DMS114 treated with DMSO at 0.1 percent for 48 hours (cell line): ENCODE measurements around the gene PPP2R3A.
"Not testable (repeated sequence)": the region's sequence is repeated elsewhere in the genome, so short reads cannot be mapped to it uniquely, and the experiment has no call there.

ENCODE experiments used
- DNase-seq: peaks from one replicate; lab custom pipeline; 2025; ENCODE audit not compliant: unreplicated experiment; lab: John Stamatoyannopoulos, UW

Gene PPP2R3A

DNA sequence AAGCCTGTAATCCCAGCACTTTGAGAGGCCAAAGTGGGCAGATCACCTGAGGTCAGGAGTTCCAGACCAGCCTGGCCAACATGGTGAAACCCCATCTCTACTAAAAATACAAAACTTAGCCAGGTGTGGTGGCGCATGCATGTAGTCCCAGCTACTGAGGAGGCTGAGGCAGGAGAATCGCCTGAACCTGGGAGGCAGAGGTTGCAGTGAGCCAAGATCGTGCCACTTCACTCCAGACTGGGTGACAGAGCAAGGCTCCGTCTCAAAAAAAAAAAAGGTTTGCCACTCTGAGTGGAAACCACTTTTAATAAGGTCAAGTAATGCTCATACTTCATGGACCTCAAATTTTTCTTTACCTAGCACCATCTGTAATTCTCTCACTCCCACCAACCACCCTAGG is 178.9 kb downstream of the PPP2R3A start:
- DNase-seq: not testable (repeated sequence)

DNA sequence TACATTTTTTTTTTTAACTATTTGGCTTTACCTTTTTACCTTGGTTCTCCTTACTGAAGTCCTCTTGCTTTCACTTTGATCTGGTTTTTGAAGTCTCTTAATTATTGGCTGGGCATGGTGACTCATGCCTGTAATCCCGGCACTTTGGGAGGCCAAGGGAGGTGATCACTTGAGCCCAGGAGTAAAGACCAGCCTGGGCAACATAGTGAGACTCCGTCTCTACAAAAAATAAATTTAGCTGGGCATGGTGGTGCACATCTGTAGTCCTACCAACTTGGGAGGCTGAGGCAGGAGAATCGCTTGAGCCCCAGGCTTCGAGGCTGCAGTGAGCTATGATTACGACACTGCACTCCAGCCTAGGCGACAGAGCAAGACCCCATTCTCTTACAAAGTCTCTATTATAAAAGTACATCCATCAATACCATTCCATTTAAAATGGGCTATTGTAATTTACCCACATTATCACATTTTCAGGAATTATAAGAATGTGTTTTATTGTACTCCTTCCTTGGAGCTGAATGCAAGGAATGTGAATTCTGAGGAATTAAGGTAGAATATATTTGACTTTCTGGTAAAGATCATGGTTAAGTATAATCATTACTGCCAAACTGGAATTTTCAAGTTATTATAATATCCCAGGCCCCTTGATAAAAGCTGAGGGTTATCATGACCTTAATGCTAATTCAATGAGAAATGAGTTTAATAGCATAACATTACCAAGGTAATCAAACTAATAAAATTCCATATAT is 181.6 kb downstream of the PPP2R3A start:
- no peak for DNase-seq

GRCh38 chr3:136149667-136150066 is 184.1 kb downstream of the PPP2R3A start:
- DNase-seq: no peak

DNA sequence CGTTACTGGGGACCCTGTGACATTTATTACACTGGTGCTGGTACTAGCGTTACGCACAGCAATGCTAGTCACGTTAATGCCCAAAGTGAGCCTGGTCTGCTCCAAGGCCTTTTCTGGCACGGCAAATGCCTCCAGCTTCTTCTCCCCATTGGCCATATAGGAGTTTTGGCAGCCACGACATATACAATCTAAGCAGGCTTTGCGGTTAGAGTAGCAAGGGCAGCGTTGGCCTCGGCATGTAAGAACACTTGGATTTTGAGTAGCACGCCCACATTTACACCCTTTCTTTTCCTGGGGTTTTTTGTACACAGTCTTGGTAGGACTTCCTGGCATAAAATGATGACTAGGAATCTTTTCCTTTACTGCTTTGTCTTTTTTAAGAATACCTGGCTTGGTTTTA is 185.7 kb downstream of the PPP2R3A start:
- DNase-seq: no peak

DNA sequence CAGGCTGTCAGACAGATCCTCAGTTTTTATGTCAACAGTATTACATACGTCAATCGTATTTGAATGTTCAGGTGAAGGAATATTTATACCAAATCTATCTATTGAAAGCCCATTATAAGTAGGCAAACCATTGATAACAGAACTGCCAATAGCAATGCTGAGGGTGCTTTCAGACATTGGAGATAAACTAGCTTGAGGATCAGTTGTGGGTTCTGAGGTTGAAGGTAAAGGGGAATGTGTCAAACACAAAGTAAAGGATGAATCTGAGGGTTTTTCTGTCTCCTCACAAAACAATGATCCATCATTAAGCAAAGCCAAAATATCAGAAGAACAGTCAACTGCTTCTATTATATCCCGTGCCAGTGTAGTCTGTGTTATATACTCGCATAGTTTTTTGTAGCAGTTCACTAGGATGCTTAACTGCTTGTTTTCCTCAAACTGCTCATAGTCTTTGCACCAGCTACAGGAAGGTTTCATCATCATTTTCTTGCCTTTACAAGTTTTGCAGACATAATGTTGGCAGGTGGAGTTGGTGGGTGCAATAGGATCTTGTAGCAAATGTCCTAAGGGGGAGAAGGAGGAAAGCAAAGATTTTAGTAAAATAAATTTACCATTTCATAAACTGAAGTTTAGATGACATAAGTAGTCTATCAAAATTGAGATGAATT is 186.8 kb downstream of the PPP2R3A start:
- no peak for DNase-seq

DNA sequence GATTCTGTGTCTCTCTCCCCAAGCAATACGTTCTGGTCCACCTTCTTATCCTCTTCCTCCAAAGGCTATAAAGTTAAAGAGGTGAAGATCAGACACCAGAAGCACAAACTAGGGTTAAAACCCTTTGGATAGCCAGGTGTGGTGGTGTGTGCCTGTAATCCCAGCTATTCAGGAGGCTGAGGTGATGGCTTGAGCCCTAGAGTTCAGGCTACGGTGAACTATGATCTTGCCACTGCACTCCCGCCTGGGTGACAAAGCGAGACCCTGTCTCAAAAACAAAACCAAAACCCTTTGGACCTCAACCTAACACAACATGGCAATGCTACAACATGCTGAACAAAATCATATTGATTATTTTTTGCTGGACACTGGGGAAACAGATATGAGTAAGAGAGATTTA is 187.4 kb downstream of the PPP2R3A start:
- no peak for DNase-seq

- DNase-seq: no peak
Measured at GRCh38 chr3:136161516-136161915, 196.0 kb downstream of the PPP2R3A start.

DNA sequence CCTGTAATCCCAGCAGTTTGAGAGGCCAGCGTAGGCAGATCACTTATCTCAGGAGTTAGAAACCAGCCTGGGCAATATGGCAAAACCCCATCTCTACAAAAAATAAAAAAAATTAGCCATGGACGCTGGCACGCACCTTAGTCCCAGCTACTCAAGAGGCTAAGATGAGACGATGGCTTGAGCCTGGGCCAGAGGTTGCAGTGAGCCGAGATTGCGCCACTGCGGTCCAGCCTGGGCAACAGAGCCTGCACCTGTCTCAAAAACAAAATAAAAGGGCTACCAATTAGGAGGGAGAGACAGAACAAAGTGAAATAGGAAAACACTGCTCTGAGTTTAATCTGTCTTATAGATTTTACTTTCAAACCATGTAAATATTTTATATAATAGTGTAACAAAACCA is 196.8 kb downstream of the PPP2R3A start:
- no peak for DNase-seq

DNA sequence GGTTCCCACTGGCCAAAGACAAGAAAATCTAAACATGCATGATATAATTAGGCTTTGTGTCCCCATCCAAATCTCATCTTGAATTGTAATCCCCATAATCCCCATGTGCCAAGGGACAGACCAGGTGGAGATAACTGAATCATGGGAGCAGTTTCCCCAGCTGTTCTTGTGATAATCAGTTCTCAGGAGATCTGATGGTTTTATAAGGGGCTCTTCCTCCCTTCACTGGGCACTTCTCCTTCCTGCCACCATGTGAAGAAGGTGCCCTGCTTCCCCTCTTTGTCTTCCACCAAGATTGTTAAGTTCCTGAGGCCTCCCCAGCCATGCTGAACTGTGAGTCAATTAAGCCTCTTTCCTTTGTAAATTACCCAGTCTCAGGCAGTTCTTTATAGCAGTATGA is 198.1 kb downstream of the PPP2R3A start:
- DNase-seq: not testable (repeated sequence)

DNA sequence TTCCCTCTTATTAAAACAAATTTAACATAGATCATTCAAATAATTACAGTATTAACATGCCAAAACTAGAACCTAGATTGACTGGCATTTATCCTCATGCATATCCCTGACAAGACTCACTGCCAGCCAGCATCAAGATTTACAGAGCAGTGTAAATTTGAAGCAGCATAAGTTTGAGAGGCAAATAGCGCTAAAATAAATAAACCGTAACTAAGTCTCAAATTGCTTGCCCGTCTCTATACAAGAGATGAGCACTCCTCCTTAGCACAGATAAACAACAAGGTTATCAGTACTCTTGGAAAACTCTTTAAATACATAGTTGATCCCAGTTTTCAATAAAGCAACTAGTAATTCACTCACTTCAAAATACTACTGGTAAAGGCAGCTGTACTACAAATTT is 201.0 kb downstream of the PPP2R3A start:
- DNase-seq: no peak

GRCh38 chr3:136168236-136168635 is 202.7 kb downstream of the PPP2R3A start:
- not testable (repeated sequence) for DNase-seq

- DNase-seq: no peak
Measured at GRCh38 chr3:136171097-136171542, 205.6 kb downstream of the PPP2R3A start.

GRCh38 chr3:136173939-136174490 is 208.5 kb downstream of the PPP2R3A start:
- DNase-seq: no peak

- no peak for DNase-seq
Measured at GRCh38 chr3:136177876-136178275, 212.3 kb downstream of the PPP2R3A start.

GRCh38 chr3:136181741-136182140 is 216.2 kb downstream of the PPP2R3A start:
- DNase-seq: no peak

DNA sequence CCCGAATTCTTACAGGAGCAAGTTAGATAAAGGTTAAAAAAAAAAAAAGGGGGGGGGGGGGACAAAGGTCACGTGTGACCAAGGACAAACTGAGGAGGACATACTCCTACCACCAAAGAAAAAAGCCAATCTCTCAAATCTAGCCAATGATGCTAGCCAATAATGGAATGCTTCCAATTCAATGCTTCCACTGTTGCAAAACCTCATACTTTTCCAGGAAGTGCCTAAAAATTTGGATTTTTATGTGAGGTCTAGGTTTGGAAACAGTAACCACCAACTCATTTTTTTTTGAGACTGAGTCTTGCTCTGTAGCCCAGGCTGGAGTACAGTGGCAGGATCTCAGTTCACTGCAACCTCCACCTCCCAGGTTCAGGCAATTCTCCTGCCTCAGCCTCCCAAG is 219.2 kb downstream of the PPP2R3A start:
- DNase-seq: no peak

DNA sequence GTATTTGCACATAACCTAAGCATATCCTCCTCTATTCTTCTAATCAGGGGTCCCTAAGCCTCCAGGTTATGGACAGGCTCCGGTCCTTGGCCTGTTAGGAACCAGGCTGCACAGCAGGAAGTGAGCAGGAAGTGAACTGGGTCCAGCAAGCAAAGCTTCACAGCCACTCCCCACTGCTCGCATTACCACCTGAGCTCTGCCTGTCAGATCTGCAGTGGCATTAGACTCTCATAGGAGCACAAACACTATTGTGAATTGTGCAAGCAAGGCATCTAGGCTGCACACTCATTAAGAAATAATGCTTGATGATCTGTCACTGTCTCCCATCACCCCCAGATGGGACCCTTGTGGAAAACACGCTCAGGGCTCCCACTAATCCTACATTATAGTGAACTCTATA is 220.8 kb downstream of the PPP2R3A start:
- no peak for DNase-seq

DNA sequence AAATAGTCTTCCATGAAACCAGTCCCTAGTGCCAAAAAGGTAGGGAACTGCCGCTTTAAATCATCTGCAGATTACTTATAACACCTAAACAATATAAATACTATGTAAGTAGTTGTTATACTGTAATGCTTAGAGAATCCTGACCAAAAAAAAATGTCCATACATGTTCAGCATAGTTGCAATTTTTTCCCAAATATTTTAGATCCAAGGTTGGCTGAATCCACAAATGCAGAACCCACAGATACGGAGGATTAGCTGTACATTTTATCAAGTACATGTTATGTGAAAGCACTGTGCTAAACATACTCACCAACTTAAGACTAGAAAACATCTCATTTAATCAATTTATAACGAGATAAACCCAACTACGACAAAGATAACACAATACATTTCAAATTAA is 221.3 kb downstream of the PPP2R3A start:
- no peak for DNase-seq

DNA sequence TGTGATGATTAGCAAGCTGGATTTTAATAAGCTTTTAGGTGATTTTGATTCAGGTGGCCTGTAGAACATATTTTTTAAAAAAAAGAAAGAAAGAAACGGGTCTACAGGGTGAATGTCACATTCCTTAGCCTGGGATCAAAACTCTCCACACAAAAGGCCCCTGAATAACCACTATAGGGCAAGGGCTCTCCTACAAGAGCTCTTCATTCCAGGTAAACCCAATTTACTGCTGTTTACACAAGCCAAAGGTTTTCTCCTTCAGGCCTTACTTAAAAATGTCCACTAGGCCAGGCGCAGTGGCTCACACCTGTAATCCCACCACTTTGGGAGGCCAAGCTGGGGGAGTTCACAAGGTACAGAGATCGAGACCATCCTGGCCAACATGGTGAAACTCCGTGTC is 222.3 kb downstream of the PPP2R3A start:
- no peak for DNase-seq

DNA sequence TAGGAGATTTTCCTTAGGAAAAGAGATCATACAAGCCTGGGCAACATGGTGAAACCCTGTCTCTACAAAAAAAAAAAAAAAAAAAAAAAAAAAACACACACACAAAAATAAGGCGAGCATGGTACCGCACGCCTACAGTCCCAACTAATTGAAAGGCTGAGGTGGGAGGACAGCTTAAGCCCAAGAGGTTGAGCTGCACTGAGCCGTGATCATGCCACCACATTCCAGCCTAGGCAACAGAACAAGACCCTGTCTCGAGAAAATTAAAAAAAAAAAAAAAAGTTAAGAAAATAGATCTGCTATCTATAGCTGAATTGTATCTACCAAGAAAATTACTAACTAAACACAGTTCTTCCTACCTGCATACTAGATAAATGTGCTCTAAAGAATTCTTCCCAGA is 223.5 kb downstream of the PPP2R3A start:
- no peak for DNase-seq

GRCh38 chr3:136189859-136190617 is 224.5 kb downstream of the PPP2R3A start:
- DNase-seq: no peak

DNA sequence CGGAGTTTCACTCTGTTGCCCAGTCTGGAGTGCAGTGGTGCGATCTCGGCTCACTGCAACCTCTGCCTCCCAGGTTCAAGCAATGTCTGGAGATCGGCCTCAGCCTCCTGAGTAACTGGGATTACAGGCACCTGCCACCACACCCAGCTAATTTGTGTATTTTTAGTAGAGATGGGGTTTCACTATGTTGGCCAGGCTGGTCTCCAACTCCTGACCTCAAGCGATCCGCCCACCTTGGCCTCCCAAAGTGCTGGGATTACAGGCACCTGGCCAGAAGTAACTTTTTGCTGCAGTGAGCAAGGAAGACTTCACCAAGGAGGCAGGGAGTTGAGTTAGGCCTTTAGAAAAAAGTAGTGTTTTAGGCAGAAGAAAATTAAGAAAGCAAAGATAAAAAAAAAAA is 226.7 kb downstream of the PPP2R3A start:
- not testable (repeated sequence) for DNase-seq
